HG02840 (cell line): ENCODE data around the gene TRIM33.
"Not testable (repeated sequence)": the region's sequence is repeated elsewhere in the genome, so short reads cannot be mapped to it uniquely, and the experiment has no call there.

Source experiments
- ATAC-seq: cut with Tn5 transposase; IDR thresholded peaks from one replicate; pipeline ENCODE4 v1.9.1; 2021; ENCODE audit warnings: mild to moderate bottlenecking, moderate library complexity, moderate number of reproducible peaks; ENCODE audit not compliant: unreplicated experiment, low FRiP score

The TRIM33 gene

DNA sequence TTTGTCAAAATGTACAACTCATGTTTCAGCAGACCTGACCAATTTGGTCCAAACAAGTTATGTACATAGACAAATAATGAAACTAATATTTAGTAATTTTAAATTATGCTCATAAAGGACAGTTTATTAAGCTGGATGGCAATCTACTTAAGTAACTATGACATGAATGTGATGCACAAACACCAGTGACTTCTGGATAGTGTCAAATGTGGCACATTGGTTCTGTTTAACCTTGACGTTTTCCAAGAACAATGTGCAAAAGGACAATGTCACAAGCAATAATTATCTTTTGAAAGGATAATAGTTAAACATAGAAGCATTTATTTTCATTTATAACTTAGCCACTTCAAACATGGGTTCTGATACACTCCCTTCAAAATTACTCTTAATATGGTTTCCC lies 80.0 kb downstream of the TRIM33 start:
- ATAC-seq: no peak

DNA sequence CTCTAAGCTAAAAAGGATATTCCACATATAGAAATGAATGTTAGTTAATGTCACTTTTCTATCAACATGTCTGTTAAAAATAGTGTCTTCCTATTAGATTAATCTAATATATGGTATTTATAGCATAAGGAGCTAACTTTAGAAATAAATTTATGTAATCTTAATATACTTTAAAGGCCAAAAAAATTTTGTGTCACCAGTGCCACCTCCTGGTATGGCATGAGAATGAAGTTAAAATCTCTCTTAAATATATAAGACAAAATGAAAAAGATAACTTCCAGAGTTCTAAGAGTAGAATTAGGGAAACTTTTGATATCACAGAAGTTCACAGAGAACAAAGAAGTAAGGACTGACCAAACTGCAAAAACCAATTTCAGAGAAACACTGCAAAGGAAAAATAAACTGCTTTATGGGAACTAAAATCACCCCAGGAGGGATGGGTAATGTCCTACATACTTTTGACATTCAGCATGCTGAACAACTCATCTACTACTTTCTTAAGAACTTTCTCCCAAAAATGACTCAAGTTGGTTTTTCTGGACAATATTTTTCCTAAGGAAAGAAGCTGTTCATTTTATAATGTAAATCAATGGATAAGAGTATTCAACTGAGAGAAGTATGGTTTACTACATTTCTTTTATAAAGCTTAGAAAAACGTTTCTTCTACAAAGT lies 82.8 kb downstream of the TRIM33 start:
- no peak for ATAC-seq

DNA sequence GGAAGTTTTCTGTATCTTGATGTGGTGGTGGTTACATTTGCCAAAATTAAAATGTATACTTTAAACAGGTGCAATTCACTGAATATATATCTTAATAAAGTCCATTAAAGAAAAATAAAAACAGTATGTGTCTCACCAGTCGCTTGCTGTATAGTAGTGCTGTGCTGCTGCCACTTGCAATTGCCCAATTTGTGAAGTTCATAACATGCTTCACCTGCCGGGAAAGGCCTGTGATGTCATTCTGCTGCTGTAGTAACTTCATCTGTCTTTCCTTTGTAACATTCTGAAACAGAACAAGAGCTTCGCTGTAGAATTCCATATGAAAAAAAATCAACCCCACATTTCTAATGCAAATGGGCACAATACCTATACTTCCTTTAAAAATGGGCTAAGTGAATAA lies 83.4 kb downstream of the TRIM33 start:
- no peak for ATAC-seq

DNA sequence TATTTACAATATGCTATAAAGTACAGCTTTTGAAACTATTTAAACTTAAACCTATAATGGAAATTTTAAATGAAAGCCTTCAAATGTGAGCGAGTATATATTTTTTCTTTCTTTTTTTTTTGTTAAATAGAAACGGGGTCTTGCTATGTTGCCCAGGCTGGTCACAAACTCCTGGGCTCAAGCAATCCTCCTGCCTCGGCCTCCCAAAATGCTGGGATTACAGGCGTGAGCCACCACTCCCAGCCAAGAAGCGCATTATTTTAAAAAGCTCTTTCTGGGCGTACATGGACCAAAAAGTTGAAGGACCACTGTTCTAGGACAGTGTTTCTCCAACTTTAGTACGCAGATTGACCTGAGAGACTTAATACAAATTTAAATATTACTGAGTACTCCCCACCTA lies 87.5 kb downstream of the TRIM33 start:
- no peak for ATAC-seq

DNA sequence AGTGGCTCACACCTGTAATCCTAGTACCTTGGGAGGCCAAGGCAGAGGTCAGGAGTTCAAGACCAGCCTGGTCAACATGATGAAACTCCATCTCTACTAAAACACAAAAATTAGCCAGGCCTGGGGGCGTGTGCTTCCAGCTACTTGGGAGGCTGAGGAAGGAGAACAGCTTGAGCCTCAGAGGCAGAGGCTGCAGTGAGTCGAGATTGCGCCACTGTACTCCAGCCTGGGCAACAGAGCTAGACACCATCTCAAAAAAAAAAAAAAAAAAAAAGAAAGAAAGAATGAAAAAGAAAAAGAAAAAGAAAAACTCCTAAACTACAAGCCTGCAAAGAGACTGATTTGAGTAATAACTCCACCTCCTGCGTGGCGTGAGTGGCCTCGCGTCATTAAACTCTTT lies 92.1 kb downstream of the TRIM33 start:
- not testable (repeated sequence) for ATAC-seq

DNA sequence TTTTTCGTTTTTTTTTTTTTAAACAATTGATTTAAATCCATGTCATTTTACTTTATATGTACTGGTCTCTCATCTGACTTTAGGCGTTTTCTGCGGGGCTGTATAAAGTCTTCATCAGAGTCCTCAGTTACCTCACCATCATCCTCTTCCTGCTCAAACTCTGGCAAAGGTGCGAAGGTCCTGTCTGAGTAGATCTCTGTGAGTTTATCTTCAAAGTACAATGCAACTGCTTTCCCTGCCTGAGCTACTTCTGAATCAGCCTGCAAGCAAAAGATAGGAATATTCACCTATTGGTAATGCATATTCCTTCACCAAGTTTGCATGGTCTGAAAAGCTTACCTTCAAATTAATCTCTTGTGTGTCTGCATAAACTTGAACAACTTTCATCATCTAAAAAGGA lies 113.4 kb downstream of the TRIM33 start:
- no peak for ATAC-seq

DNA sequence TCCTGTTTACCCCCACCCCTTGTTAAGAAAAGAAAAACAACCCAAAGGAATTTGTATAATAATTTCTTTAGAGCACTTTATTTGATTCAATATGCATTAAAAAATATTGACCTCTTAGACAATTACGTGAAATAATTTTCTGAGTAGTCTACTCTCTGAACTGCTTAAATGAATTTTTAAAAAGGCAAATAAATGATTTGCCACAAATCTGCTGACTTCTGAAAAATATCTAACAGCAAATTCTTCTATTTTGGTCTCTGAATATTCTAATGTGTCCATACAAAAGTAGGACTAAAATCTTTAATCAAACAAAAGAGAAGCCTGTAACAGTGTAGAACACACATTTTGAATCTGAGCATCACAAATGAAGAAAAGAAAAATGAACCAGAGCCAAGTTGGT lies 115.1 kb downstream of the TRIM33 start:
- no peak for ATAC-seq

DNA sequence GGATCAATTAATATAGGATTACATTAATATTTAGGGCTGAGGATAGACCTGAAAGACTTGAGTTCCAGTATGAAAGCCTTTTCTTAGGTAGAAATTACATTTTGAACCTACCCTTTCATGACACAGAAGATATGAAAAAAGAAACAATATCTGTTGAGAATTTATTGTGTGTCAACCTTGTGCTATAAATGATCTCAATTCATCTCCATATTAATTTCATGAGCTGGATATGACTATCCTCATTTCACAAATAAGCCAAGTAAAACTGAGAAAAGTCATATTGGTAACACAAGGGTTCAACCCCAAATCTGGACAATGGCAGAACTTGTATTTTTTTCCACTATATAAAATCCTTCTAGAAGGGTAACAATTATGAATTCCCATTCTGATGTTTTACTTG lies 120.0 kb downstream of the TRIM33 start:
- ATAC-seq: no peak

DNA sequence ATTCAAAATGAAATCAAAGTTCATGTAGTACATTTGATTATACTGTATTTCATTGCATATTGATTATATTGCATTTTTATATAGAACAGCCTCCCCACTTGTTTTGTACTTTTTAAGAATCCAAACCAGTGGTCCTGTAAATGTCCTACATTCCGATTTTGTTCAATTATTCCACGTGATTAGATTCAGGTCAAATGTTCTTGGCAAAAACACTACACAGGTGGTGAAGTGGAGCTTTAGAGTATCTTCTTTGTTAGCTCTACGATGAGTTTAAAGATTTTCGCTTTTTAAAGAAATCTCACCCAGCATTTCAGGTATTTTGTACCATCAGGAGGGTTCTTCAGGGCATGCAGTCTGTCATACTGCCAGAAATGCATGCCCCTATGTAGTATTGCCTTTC lies 120.6 kb downstream of the TRIM33 start:
- no peak for ATAC-seq

DNA sequence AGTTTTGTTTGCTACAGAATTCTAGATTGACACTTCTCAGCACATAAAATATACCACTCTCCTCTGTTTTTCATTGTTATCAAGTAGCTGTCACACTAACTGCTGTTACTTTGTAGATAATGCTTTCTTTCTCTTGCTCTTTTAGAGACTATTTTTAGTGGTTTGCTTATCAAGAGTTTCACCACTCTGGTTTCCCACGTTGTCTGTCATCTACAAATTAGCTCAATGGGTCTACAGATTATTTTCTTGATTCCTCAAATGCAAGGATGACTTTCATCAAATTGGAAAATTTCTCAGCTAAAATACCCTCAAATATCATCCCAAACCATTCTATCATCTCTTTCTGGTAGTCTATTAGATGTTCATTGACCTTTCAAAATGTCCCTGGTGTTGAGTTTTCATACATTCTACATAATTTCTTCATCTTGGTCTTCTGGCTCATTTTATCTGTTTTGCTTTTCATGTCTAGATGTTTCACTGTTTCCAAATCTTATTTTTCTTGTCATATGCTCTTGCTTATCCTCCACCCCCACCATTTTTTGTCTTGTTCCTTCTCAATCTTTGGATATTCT lies 122.5 kb downstream of the TRIM33 start:
- ATAC-seq: no peak

DNA sequence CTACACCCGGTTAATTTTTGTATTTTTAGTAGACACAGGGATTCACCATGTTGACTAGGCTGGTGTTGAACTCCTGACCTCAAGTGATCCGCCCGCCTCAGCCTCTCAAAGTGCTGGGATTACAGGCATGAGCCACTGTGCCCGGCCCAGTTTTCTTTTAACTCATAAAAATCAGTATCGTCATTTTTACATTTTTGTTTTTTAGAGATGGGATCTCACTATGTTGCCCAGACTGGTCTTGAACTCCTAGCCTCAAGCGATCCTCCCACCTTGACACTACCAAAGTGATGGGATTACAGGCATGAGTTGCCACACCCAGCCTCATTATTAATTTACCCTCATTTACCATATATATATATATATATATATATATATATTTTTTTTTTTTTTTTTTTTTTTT lies 123.4 kb downstream of the TRIM33 start:
- not testable (repeated sequence) for ATAC-seq

DNA sequence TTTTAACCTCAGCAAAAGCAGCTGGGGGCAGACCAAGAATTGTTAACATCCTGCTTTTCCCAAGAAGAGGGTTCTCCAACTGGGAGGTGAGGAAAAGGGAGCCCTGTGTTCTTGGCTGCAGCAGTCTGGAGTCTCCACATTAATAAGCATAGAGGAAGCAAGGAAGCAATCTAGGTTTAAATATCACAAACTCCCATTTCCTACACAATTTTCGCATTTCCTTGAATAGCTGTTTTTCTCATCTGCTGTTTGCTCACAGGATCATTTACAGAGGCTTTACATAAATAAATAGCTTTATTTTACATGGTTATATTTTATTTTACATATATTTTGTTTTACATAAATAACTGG lies 124.0 kb downstream of the TRIM33 start:
- ATAC-seq: no peak

DNA sequence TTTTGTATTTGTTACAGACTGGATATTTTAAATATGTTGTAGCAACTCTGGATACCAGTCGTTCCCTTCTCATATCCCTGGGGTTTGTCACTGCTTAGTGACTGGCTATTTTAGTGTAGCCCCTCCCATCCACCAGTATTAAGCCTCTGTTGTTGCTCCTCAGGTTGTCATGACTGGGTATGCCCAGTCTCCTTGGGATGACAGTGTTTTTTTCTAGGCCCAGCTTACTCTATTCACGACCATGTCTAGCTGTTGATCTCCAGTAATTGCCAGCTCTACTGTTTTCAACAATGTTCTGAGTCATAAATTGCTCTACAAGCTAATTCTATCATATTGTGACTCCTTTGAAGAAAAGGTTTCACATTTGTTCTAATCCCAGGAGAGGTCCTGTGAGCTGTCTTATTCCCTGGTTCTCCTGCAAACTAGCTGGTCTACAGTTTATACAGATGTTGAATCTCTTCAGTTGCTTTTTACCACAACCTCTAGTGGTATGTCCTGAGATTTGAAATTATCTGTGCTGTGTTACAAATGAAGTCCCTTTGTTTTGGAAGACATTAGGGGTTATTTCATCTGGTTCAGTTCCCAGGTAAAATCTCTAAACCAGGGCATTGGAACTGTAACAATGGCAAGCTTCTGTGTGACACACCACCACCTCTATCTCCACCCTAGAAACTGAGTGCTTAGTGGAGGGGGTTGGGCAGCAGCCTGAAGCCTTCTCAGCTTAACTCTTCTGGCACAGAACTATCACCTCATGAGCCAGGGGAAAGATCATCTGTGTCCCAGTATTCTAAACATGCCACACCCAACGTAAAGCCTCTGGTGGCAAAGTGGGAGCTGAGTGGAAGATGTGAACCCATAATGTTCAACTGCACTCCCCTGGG lies 124.6 kb downstream of the TRIM33 start:
- ATAC-seq: no peak

DNA sequence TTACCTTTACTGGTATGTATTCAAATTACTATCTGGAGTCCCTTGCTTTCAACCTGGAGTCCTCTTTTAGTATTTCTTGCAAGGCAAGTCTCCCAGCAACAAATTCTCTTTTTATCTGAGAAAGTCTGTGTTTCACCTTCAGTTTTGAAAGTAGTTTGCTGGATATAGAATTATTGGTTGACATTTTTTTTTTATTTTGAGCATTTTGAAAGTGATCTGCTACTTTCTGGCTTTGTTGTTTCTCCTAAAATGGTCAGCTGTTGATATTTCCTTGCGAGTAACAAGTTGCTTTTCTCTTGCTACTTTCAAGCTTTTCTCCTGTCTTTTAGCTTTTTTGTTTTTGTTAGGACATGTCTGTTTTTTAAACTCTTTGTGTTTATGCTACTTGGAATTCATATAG lies 126.1 kb downstream of the TRIM33 start:
- ATAC-seq: no peak

DNA sequence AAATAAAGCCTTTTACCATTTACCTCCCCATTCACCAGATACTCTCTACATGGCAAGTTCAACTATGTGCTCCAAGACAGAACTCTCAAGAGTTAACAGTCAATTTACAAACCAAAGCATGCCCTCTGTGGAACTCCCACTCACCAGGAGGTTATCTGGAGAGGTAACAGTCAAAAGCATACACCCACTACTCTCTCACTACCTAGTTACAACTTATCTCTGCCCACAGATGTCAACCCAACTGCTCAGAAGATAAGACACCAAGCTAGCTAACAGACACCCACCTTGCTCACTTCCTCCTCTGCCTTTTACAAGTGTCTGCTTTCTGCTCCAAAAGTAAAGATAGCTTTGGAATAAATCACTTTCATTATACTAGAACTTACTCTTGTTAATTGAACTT lies 131.0 kb downstream of the TRIM33 start:
- no peak for ATAC-seq

DNA sequence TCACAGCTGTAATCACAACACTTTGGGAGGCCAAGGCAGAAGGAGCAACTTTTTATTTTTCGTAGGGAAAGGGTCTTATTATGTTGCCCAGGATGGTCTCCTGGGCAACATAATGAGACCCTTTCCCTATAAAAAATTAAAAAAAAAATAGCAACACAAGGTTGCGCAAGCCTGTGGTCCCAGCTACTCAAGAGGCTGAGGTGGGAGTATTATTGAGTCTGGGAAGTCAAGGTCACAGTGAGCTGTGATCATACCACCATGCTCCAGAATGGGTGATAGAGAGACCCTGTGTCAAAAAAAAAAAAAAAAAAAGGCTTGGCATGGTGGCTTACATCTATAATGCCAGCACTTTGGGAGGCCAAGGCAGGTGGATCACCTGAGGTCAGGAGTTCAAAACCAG lies 131.6 kb downstream of the TRIM33 start:
- no peak for ATAC-seq

DNA sequence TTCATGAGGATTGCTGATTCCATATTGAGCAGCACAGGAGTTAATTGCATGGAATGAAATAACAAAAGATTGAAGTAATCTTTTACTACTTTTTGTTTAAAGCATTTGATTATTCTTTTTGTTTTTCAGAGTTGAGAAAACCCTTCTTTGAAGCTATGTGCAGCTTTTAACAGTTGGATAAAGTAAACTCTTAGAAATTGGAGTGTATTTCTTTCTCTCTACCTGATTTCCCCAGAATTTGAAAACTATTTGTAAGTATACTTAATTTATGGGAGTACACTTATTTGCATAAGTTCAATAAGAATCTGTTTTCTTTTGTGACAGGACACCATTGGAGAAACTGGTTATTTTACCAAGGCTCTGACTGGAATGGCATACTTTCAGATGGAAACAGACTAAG lies 133.6 kb downstream of the TRIM33 start:
- no peak for ATAC-seq

DNA sequence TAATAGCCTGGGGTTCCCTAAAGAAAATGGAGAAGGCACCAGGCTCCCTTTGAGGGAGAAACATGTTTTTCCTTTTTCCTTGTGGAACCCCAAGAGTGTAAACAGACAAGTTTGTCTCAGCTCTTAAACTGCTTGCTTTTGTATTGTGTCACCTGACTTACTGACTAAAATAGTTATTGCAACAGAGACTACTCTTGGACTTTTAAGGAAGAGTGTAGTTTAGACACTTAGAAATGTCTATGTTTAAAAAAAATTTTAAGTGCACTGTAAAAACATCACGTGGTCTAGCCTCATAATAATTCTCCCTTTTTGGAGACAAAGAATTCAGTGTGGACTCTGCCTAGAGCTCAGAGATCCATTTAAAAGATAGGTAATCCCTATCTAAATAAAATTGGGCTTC lies 141.1 kb downstream of the TRIM33 start:
- no peak for ATAC-seq

DNA sequence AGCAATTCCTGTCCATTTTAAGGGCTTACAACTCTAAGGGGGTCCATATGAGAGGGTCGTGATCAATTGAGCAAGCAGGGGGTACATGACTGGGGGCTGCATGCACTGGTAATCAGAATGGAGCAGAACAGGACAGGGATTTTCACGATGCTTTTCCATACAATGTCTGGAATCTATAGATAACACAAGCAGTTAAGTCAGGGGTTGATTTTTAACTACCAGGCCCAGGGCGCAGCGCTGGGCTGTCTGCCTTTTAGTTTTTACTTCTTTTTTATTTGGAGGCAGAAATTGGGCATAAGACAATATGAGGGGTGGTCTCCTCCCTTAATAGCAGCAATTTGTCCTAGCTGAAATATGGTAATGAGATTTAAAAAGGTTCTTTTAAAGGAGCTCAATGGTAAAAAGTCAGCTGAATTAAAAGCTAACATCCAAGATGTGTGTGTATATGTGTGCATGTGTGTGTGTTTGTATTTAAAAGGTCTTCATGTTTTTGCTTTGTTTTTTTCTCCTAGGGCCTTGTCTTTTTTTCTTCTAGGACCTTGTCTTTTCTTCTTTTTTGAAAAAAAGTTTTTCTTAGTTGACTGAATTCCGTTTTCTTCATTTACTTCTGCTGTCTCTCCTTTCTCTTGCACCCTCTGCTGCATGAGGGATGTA lies 141.6 kb downstream of the TRIM33 start:
- ATAC-seq: not testable (repeated sequence)

DNA sequence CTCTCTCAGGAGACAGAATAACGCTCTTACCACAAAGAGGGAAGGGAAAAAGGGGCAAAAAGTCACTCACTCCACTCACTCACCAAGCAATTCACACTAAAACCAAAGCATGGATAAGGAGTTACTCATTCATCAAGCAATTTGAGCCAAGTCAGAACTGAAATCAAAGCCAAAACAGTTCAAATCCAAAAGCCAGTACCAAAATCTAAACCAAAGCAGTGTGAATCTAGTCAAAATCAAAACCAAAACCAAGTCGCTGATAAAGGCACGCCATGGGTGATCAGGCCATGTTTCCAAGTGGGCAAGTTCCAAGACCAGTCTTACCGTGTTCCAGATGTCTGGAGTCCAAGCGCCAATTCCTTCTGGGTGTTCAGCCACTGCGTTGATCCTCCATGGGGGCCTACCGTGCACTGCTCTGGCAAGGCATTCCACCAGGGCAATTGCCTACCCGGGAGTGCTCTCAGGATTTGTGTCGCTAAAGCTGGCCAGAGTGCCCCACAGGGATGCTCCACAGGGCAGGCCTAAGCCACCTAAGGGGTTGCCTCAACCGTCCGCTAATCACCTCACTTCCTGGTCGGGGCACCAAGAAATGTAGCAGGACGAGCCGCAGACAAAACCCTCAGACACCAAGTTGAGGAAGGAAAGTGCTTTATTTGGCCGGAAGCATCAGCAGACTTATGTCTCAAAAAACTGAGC lies 142.3 kb downstream of the TRIM33 start:
- no peak for ATAC-seq

DNA sequence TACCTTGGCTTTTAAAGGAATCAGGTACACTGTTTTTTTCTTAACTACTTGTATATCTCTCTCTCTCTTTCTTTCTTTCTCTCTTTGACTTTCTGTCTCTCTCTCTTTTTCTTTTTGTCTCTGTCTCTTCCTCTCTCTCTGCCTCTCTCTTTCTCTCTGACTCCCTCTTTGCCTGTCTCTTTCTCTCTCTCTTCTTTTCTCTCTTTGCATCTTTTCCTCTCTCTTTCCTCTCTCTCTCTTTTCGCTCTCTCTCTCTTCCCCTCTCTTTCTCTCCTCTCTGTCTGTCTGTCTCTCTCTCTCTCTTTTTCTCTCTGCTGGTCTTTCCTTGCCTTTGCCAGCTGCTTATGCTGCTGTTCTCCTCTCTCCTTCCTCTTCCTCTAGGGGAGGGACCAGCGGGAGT lies 143.2 kb downstream of the TRIM33 start:
- ATAC-seq: no peak
